Lower leg skin (tissue), 4 donors: Measurements from ENCODE around the gene FERD3L. TPM values are rescaled to one million over a fixed set of nuclear protein-coding genes. Genes with fewer than 3 reads are reported as not detected.

Experiments
- DNase-seq, 2 donors: peaks; one replicate each; pipeline ENCODE4 v3.0.0-alpha.2; 2019; ENCODE audit warnings: low spot score in 2 of 2
- H3K4me3 ChIP-seq: fragments of 200-600 bp; sonication (generic); 2 replicates; pipeline ENCODE4 v1.5.1; 2017; ENCODE audit warnings: mild to moderate bottlenecking, low read depth; ENCODE audit not compliant: poor library complexity, severe bottlenecking
- CTCF ChIP-seq, 3 donors: fragments of 450-650 bp; IDR thresholded peaks; one replicate each; pipeline ENCODE4 v1.5.1; 2016; ENCODE audit warnings: antibody characterized with exemption in 3 of 3, mild to moderate bottlenecking in 3 of 3, moderate library complexity in 2 of 3
- POLR2A ChIP-seq, 2 donors: fragments of 450-650 bp; IDR thresholded peaks; one replicate each; pipeline ENCODE4 v1.6.1; 2016 to 2017; ENCODE audit warnings: antibody characterized with exemption in 2 of 2, mild to moderate bottlenecking in 1 of 2, moderate library complexity in 1 of 2
- WGBS, 2 donors: methylation state at CpG; one replicate each; pipeline ENCODE4 v1.1.5; 2018; 5-methylcytosine and 5-hydroxymethylcytosine counted together
- intact Hi-C: fragments of 100-400 bp; cut with DNase I; formaldehyde crosslinking; loops from one replicate; pipeline ENCODE4 v1.15.0; 2023; ENCODE audit warnings: low total_unique reads
- total RNA-seq, 4 donors: library from RNA; depleted of rRNA; stranded (reverse); fragments of >200 nt; gene quantifications; one replicate each; pipeline ENCODE4 v1.1.0, GENCODE V29; 2016

The FERD3L gene
- total RNA-seq, 4 donors from 2014 or later, result not detected

GRCh38 chr7:19106241-19107080, 38.8 kb downstream of the FERD3L start:
- TF ChIP-seq POLR2A (IDR thresholded peaks at IDR 0.05) (no peak), CTCF (IDR thresholded peaks at IDR 0.05) (no peak)
- DNase-seq, result no peak
- WGBS, 2 donors, result 4% methylated on average over 46 to 49 of the region's 49 CpGs

GRCh38 chr7:19105546-19105945, 39.7 kb downstream of the FERD3L start:
- no peak for TF ChIP-seq POLR2A (IDR thresholded peaks at IDR 0.05)
- no peak for TF ChIP-seq CTCF (IDR thresholded peaks at IDR 0.05)
- H3K4me3 ChIP-seq, result no peak overlapping the region
- 10 to 12% methylated on average over 4 of the region's 4 CpGs for WGBS, 2 donors
- intact Hi-C loops, result no loop called here
- no peak for DNase-seq

More at GRCh38 chr7:19106241-19107080, 38.8 kb downstream of the FERD3L start:
- H3K4me3 ChIP-seq, result no peak overlapping the region
- intact Hi-C loops, result no loop called here

- intact Hi-C loops, result no loop called here
- TF ChIP-seq CTCF (IDR thresholded peaks at IDR 0.05) (no peak), POLR2A (IDR thresholded peaks at IDR 0.05) (no peak)
- WGBS, 2 donors, result 41 to 49% methylated on average over 4 of the region's 4 CpGs
- no peak overlapping the region for H3K4me3 ChIP-seq
- DNase-seq, result no peak
Measured at GRCh38 chr7:19104811-19105210, 40.4 kb downstream of the FERD3L start.

- no peak for DNase-seq
- no peak overlapping the region for H3K4me3 ChIP-seq
- intact Hi-C loops, result no loop called here
- 58 to 72% methylated on average over 4 of the region's 4 CpGs for WGBS, 2 donors
- TF ChIP-seq CTCF (IDR thresholded peaks at IDR 0.05) (no peak), POLR2A (IDR thresholded peaks at IDR 0.05) (no peak)
Measured at GRCh38 chr7:19102884-19103283, 42.3 kb downstream of the FERD3L start.

- no peak overlapping the region for H3K4me3 ChIP-seq
- DNase-seq, result no peak
- intact Hi-C loops, result no loop called here
- no peak for TF ChIP-seq POLR2A (IDR thresholded peaks at IDR 0.05)
- TF ChIP-seq CTCF (IDR thresholded peaks at IDR 0.05), result no peak
- WGBS, 2 donors, result 45 to 65% methylated on average over 2 of the region's 2 CpGs
Measured at GRCh38 chr7:19101909-19102308, 43.3 kb downstream of the FERD3L start.
